ENCODE data around the gene TMEM81. TPM values are rescaled to one million over a fixed set of nuclear protein-coding genes. Genes with fewer than 3 reads are reported as not detected.

Gene TMEM81
- total RNA-seq, 1 donor from 2014 or later: 3.3 TPM

DNA sequence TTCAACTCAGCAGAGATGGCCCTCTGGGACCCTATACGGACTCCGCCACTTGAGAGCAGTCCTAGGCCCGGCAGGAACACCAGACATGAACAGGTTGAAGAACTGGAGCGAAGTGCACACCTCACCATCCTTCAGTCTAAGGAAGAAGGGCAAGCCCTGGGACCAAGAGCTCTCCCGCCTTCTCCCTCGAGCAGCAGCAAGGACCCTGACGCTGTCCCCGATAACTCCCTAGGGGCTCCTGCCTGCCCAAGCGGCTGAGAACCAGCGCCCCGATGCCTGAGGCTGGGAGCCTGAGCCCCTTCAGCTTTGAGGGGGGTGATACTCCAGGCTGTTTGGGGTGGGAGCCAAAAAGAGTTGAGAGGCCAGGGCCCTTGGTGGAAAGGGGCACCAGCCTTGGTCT lies 10.2 kb downstream of the TMEM81 start:
- Mint-ChIP-seq H3K4me3 (no peak overlapping the region), H3K27ac (no peak overlapping the region), H3K27me3 (ENCODE audit: insufficient read depth, low read depth) (no peaks in the 10 kb centered on the region), H3K4me1 (peaks cover 8% of the 10 kb centered on the region), H3K36me3 (no peaks in the 10 kb centered on the region), H3K9me3 (no peaks in the 10 kb centered on the region)
- no peak overlapping the region for H3K4me3 ChIP-seq
- no peak overlapping the region for H3K4me2 ChIP-seq
- no peak overlapping the region for H3K27ac ChIP-seq
- TF ChIP-seq CTCF (IDR thresholded peaks at IDR 0.05) (no peak), EZH2 (IDR thresholded peaks at IDR 0.05) (no peak), EZH2phosphoT487 (IDR thresholded peaks at IDR 0.05) (no peak)
- no peaks in the 10 kb centered on the region for H4K20me1 ChIP-seq (ENCODE audit: low read depth)
- no peaks in the 10 kb centered on the region for H3F3A ChIP-seq (ENCODE audit: low read depth)
- H3K79me2 ChIP-seq (ENCODE audit: low read depth): no peaks in the 10 kb centered on the region
- H3K36me3 ChIP-seq: no peaks in the 10 kb centered on the region
- H2AFZ ChIP-seq (replicated peaks): no peak overlapping the region
- H3K9me3 ChIP-seq (ENCODE audit: low read depth): no peaks in the 10 kb centered on the region
- no peak overlapping the region for H3K9ac ChIP-seq
- no peaks in the 10 kb centered on the region for H3K4me1 ChIP-seq
- no peaks in the 10 kb centered on the region for H3K27me3 ChIP-seq
- no peak for DNase-seq (ENCODE audit: low spot score)

GRCh38 chr1:205073511-205073910 lies 10.7 kb downstream of the TMEM81 start:
- H3K9me3 Mint-ChIP-seq: no peaks in the 10 kb centered on the region
- no peaks in the 10 kb centered on the region for H3K4me1 ChIP-seq
- no peak overlapping the region for H3K4me3 ChIP-seq
- H3K4me2 ChIP-seq: no peak overlapping the region
- H2AFZ ChIP-seq (replicated peaks): no peak overlapping the region
- no peak overlapping the region for H3K27ac ChIP-seq
- no peaks in the 10 kb centered on the region for H3K9me3 ChIP-seq (ENCODE audit: low read depth)
- DNase-seq (ENCODE audit: low spot score): no peak
- no peaks in the 10 kb centered on the region for H3K27me3 Mint-ChIP-seq (ENCODE audit: insufficient read depth, low read depth)
- no peaks in the 10 kb centered on the region for H3K36me3 ChIP-seq
- no peak overlapping the region for H3K9ac ChIP-seq
- H3F3A ChIP-seq (ENCODE audit: low read depth): no peaks in the 10 kb centered on the region
- no peak overlapping the region for H3K27ac Mint-ChIP-seq
- TF ChIP-seq CTCF (IDR thresholded peaks at IDR 0.05): no peak
- H4K20me1 ChIP-seq (ENCODE audit: low read depth): no peaks in the 10 kb centered on the region
- H3K4me1 Mint-ChIP-seq: peaks cover 11% of the 10 kb centered on the region
- H3K36me3 Mint-ChIP-seq: no peaks in the 10 kb centered on the region
- no peak overlapping the region for H3K4me3 Mint-ChIP-seq
- H3K27me3 ChIP-seq: no peaks in the 10 kb centered on the region
- H3K79me2 ChIP-seq (ENCODE audit: low read depth): no peaks in the 10 kb centered on the region

DNA sequence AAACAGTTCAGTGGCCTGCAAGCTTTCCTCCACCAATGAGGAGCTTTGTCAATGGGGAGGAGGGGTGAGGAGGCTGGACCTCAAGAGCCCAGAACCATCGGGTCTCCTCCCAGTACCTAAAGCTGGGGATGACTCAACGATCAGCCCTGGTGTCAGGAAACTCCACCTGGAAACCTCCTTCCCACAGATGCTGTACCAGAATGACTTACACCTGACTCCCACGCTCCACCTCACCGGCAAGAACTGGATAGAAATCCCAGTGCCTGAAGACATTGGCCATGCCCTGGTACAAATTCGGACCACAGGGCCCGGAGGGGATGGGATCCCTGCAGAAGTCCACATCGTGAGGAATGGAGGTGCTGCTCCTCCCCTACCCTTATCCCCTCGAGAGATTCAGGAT lies 11.4 kb downstream of the TMEM81 start:
- Mint-ChIP-seq H3K9me3 (no peaks in the 10 kb centered on the region), H3K27ac (no peak overlapping the region), H3K27me3 (ENCODE audit: insufficient read depth, low read depth) (peaks cover 2% of the 10 kb centered on the region), H3K4me1 (peaks cover 11% of the 10 kb centered on the region), H3K36me3 (no peaks in the 10 kb centered on the region), H3K4me3 (no peak overlapping the region)
- no peak for TF ChIP-seq EZH2 (IDR thresholded peaks at IDR 0.05)
- no peak for TF ChIP-seq EZH2phosphoT487 (IDR thresholded peaks at IDR 0.05)
- TF ChIP-seq CTCF (IDR thresholded peaks at IDR 0.05): no peak
- Histone ChIP-seq H3K27me3 (no peaks in the 10 kb centered on the region), H3F3A (ENCODE audit: low read depth) (no peaks in the 10 kb centered on the region), H3K27ac (no peak overlapping the region), H3K9me3 (ENCODE audit: low read depth) (no peaks in the 10 kb centered on the region), H3K9ac (no peak overlapping the region), H3K4me3 (no peak overlapping the region), H2AFZ (replicated peaks) (no peak overlapping the region), H3K36me3 (no peaks in the 10 kb centered on the region), H4K20me1 (ENCODE audit: low read depth) (no peaks in the 10 kb centered on the region), H3K4me1 (no peaks in the 10 kb centered on the region), H3K79me2 (ENCODE audit: low read depth) (no peaks in the 10 kb centered on the region), H3K4me2 (no peak overlapping the region)
- no peak for DNase-seq (ENCODE audit: low spot score)

DNA sequence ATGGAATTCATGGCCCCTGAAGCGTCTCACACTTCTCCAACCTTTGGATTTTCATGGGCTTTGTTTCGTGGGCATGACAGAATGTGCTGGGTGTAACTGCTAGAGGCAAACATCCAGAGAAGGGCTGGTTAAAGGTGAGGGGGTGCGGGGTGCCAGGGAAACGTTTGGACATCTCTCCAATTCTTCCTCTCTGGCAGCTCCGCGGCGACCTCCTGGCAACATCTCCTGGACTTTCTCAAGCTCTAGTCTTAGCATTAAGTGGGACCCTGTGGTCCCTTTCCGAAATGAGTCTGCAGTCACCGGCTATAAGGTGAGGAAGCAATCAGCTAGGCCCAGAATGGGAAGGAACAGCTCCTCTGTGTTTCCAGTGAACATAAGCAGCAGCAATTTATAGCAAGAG lies 12.0 kb downstream of the TMEM81 start:
- Mint-ChIP-seq H3K4me1 (peaks cover 11% of the 10 kb centered on the region), H3K9me3 (no peaks in the 10 kb centered on the region), H3K27me3 (ENCODE audit: insufficient read depth, low read depth) (peaks cover 2% of the 10 kb centered on the region), H3K27ac (no peak overlapping the region), H3K36me3 (no peaks in the 10 kb centered on the region), H3K4me3 (no peak overlapping the region)
- no peak overlapping the region for H3K9ac ChIP-seq
- no peak overlapping the region for H3K27ac ChIP-seq
- no peaks in the 10 kb centered on the region for H3K79me2 ChIP-seq (ENCODE audit: low read depth)
- no peak overlapping the region for H2AFZ ChIP-seq (replicated peaks)
- H3K4me2 ChIP-seq: no peak overlapping the region
- no peaks in the 10 kb centered on the region for H3K36me3 ChIP-seq
- H3K4me3 ChIP-seq: no peak overlapping the region
- no peaks in the 10 kb centered on the region for H3K27me3 ChIP-seq
- TF ChIP-seq EZH2phosphoT487 (IDR thresholded peaks at IDR 0.05) (no peak), CTCF (IDR thresholded peaks at IDR 0.05) (no peak), EZH2 (IDR thresholded peaks at IDR 0.05) (no peak)
- DNase-seq (ENCODE audit: low spot score): no peak
- H3K9me3 ChIP-seq (ENCODE audit: low read depth): no peaks in the 10 kb centered on the region
- H3K4me1 ChIP-seq: no peaks in the 10 kb centered on the region
- H4K20me1 ChIP-seq (ENCODE audit: low read depth): no peaks in the 10 kb centered on the region
- no peaks in the 10 kb centered on the region for H3F3A ChIP-seq (ENCODE audit: low read depth)

All from neural progenitor cell (in vitro differentiated cells).